G401.6 (cell line): ENCODE data around the gene AMN1.

Experiments
- FAIRE-seq: peaks from 2 replicates; lab custom pipeline; 2012; peaks lifted over from hg19 to GRCh38; lab: Jason Lieb, UNC

The AMN1 gene

DNA sequence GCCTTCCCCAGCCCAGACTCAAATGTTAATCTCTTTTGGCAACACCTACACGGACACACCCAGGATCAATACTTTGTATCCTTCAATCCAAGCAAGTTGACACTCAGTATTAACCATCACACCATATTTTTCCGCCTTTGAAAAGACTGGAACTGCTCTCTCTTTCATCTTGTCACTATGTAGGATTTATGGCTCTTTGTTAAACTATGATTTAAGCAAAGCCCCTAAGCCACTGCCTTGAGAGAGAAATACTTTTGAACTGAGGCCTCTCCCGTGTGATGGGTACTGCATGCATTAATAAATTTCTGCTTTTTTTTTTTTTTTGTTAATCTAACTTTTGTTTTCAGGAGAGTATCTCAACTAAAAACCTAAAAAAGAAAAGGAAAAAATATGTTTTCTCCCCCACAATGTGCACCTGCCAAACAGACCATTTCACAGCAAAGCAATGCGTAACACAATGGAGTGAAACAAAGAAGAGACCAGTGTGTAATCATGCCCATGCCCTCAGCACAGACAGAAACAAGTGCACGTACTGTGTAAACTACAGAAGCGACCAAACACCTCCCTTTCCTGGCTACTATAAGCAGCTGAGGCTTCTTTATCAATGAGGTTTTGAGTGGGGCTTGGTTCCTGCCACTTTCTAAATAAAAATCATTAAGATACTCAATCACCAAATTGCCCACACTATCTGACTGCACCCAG, 97.6 kb downstream of the AMN1 start:
- FAIRE-seq, result no peak

GRCh38 chr12:31629756-31630732, 98.8 kb downstream of the AMN1 start:
- no peak for FAIRE-seq

DNA sequence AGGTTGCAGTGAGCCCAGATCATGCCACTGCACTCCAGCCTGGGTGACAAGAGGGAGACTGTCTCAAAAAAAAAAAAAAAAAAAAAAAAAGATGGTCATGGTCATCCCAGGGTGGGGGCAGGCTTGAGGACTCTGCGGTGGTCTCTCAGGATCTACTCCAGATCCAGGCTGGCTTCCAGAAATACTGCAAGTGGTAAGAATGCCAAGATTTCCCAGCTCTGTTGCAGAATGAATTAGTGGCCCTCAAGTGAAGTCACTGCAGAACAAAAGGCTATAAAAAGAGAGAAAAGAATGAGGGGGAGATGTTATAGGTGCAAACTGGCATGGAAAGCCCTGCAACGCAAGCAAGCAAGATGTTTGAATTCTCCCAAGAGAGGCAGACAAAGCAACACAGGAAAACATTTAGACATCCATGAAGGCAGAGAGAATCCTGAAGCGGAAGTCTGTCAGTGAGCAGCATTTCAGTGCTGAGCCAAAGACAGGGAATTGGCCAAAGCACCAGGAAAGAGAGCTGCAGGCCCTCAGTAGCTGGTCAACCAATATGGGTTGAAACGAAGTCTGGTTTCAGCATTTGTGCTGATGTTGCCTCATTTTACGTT, 101.3 kb downstream of the AMN1 start:
- no peak for FAIRE-seq

DNA sequence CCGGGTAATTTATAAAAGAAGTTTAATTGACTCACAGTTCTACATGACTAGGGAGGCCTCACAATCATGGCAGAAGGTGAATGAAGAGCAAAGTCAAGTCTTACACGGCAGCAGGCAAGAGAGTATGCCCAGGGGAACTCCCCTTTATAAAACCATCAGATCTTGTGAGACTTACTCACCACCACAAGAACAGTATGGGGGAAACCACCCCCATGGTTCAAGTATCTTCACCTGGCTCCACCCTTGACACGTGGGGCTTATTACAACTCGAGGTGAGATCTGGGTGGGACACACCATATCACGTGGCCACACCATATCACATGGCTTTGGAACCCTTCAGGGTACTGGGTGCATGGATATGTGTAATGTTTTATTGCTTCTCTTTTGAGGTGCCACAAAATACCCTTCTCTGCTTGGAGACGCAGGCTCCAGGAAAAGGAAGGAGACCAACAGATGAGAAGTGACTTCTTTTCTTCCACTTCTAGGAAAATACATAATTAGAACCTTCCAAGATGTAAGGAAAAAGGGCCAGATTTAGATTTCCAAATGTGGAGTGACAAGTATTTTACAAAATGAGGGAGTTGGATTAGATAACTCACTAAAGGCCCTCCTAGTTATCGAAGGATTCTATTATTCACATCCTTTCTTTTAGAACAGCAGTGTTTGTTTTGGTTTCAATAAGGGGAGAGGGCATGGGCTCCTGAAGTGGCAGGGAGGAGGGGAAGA, 102.4 kb downstream of the AMN1 start:
- FAIRE-seq, result no peak

DNA sequence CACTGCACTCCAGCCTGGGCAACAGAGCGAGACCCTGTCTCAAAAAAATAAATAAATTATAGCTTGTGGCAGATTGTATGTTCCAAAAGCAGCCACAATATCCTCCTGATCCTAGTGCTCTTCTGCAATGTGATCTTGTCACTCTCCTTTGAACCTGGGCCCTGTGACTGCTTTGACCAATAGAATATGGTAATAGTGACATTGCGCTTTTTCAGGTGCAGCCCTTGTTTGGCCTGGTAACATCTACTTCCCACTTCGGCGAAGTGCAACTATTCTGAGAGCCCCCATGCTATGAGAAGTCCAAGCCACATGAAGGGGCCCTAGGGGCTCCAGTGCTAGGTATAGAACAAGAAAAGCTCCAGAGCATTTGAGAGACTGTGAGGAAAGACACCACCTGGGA, 106.8 kb downstream of the AMN1 start:
- no peak for FAIRE-seq
